ENCODE data around the gene MAML1.

DNA sequence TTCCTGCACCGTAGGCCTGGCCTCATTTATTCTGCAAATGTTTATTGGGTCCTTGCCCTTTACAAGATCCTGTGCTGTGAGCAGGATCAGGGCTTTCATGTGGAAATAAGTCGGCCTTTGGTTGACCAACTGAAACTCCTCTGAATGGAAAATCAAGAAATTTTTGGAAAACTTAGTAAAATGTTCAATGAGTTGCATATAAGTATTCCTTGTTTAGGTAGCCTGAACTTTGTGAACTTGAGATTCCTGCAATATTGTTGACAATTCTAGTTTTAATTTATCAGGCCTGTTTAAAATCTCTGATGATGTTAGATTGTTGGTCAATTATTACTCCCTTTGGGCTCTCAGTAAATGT is 1.1 kb downstream of the MAML1 start:
- TF ChIP-seq EZH2 (IDR thresholded peaks at IDR 0.05; ENCODE audit: insufficient read depth, poor library complexity, severe bottlenecking) (no peak), EZH2phosphoT487 (IDR thresholded peaks at IDR 0.05; ENCODE audit: insufficient read depth, low read depth) (no peak)

Measured in GM23248 (cell line).